Activated CD4-positive, alpha-beta T cell treated with anti-CD3 and anti-CD28 coated beads for 1 hour (primary cell): ENCODE measurements around the gene ZNF681.
A peak's percentile ranks its signal among the peaks of the same experiment; 100 is the strongest.
"Not testable (repeated sequence)": the region's sequence is repeated elsewhere in the genome, so short reads cannot be mapped to it uniquely, and the experiment has no call there.

Experiments used
- DNase-seq: peaks from one replicate; pipeline ENCODE4 v3.0.0-alpha.2; 2020

The ZNF681 gene

GRCh38 chr19:23771761-23772674 is 13.3 kb upstream of the ZNF681 start:
- no peak for DNase-seq

GRCh38 chr19:23771316-23771715 is 12.6 kb upstream of the ZNF681 start:
- no peak for DNase-seq

GRCh38 chr19:23770672-23771250 is 12.1 kb upstream of the ZNF681 start:
- DNase-seq = no peak

GRCh38 chr19:23769691-23770468 is 11.2 kb upstream of the ZNF681 start:
- DNase-seq = no peak

- DNase-seq = no peak
These were observed 8.3 kb upstream of the ZNF681 start for GRCh38 chr19:23766951-23767350.

- DNase-seq = no peak
These were observed 6.1 kb upstream of the ZNF681 start for GRCh38 chr19:23764781-23765180.

- peak; percentile 73 for DNase-seq
These were observed 4.4 kb upstream of the ZNF681 start for GRCh38 chr19:23762884-23763711.

GRCh38 chr19:23762548-23762883 is 3.8 kb upstream of the ZNF681 start:
- DNase-seq = no peak

- not testable (repeated sequence) for DNase-seq
These were observed 1.6 kb upstream of the ZNF681 start for GRCh38 chr19:23760326-23760725.

GRCh38 chr19:23743633-23744232 is 15.0 kb downstream of the ZNF681 start:
- DNase-seq = not testable (repeated sequence)

GRCh38 chr19:23730729-23731465 is 27.8 kb downstream of the ZNF681 start:
- DNase-seq = not testable (repeated sequence)

- DNase-seq = not testable (repeated sequence)
These were observed 34.5 kb downstream of the ZNF681 start for GRCh38 chr19:23724161-23724560.

GRCh38 chr19:23718802-23719201 is 39.9 kb downstream of the ZNF681 start:
- DNase-seq = no peak

GRCh38 chr19:23716792-23717191 is 41.9 kb downstream of the ZNF681 start:
- no peak for DNase-seq

GRCh38 chr19:23709347-23709746 is 49.3 kb downstream of the ZNF681 start:
- DNase-seq = no peak

- no peak for DNase-seq
These were observed 52.0 kb downstream of the ZNF681 start for GRCh38 chr19:23706657-23707056.

GRCh38 chr19:23699521-23699860 is 59.2 kb downstream of the ZNF681 start:
- no peak for DNase-seq

- no peak for DNase-seq
These were observed 59.8 kb downstream of the ZNF681 start for GRCh38 chr19:23698711-23699520.

- not testable (repeated sequence) for DNase-seq
These were observed 65.8 kb downstream of the ZNF681 start for GRCh38 chr19:23692937-23693336.
